H9 (cell line): Measurements from ENCODE around the gene KCNE1. TPM values are rescaled to one million over a fixed set of nuclear protein-coding genes. Genes with fewer than 3 reads are reported as not detected.

Experiments used
- DNase-seq: peaks from one replicate; pipeline ENCODE4 v3.0.0-alpha.2; 2017
- H2AFZ ChIP-seq: one replicate; pipeline ENCODE4 v1.6.1; 2013; ENCODE audit warnings: mild to moderate bottlenecking, low read length, control low read depth, moderate library complexity
- H2AK5ac ChIP-seq: 2 replicates; pipeline ENCODE4 v1.6.1; 2013; ENCODE audit warnings: low read length, control low read depth, mixed read lengths; ENCODE audit not compliant: insufficient read length
- H2BK120ac ChIP-seq: one replicate; pipeline ENCODE4 v1.6.1; 2013; ENCODE audit warnings: low read depth, mild to moderate bottlenecking, low read length, control low read depth, inconsistent platforms; ENCODE audit not compliant: poor library complexity, severe bottlenecking
- H2BK12ac ChIP-seq: 2 replicates; pipeline ENCODE4 v1.6.1; 2013; ENCODE audit warnings: low read length, control low read depth, mixed read lengths, low read depth; ENCODE audit not compliant: insufficient read length
- H2BK15ac ChIP-seq: 2 replicates; pipeline ENCODE4 v1.6.1; 2013; ENCODE audit warnings: low read depth, low read length, control low read depth
- H2BK20ac ChIP-seq: one replicate; pipeline ENCODE4 v1.6.1; 2013; ENCODE audit warnings: low read depth, mild to moderate bottlenecking, low read length, control low read depth, inconsistent platforms; ENCODE audit not compliant: poor library complexity, severe bottlenecking
- H2BK5ac ChIP-seq: 2 replicates; pipeline ENCODE4 v1.6.1; 2013; ENCODE audit warnings: low read length, control low read depth, mixed read lengths; ENCODE audit not compliant: insufficient read length
- H3K14ac ChIP-seq: 2 replicates; pipeline ENCODE4 v1.6.1; 2013; ENCODE audit warnings: low read length, control low read depth; ENCODE audit not compliant: insufficient read depth
- H3K18ac ChIP-seq: 2 replicates; pipeline ENCODE4 v1.6.1; 2013; ENCODE audit warnings: low read depth, mild to moderate bottlenecking, mixed read lengths, low read length, control low read depth; ENCODE audit not compliant: insufficient read length
- H3K23ac ChIP-seq: 2 replicates; pipeline ENCODE4 v1.6.1; 2013; ENCODE audit warnings: low read length, control low read depth, mixed read lengths, low read depth; ENCODE audit not compliant: insufficient read length
- H3K23me2 ChIP-seq: 2 replicates; pipeline ENCODE4 v1.6.1; 2013; ENCODE audit warnings: low read depth, mild to moderate bottlenecking, mixed read lengths, low read length, control low read depth; ENCODE audit not compliant: insufficient read length, poor library complexity, severe bottlenecking
- H3K27ac ChIP-seq: 2 replicates; pipeline ENCODE4 v1.5.1; 2013; ENCODE audit warnings: low read length, control low read depth, mixed read lengths, low read depth; ENCODE audit not compliant: insufficient read length
- H3K27me3 ChIP-seq: 2 replicates; pipeline ENCODE4 v1.6.1; 2013; ENCODE audit warnings: low read length, control low read depth, inconsistent platforms; ENCODE audit not compliant: insufficient read depth
- H3K4ac ChIP-seq: 2 replicates; pipeline ENCODE4 v1.6.1; 2013; ENCODE audit warnings: low read depth, mild to moderate bottlenecking, control low read depth, inconsistent platforms, low read length, moderate library complexity
- H3K4me1 ChIP-seq: 2 replicates; pipeline ENCODE4 v1.6.1; 2013; ENCODE audit warnings: low read length, control low read depth, inconsistent platforms; ENCODE audit not compliant: insufficient read depth
- H3K4me2 ChIP-seq: 2 replicates; pipeline ENCODE4 v1.6.1; 2013; ENCODE audit warnings: low read length, control low read depth, mixed read lengths; ENCODE audit not compliant: insufficient read length, insufficient read depth
- H3K56ac ChIP-seq: 2 replicates; pipeline ENCODE4 v1.6.1; 2013; ENCODE audit warnings: low read depth, mild to moderate bottlenecking, mixed read lengths, low read length, control low read depth; ENCODE audit not compliant: insufficient read length
- H3K79me1 ChIP-seq: 2 replicates; pipeline ENCODE4 v1.6.1; 2013; ENCODE audit warnings: low read depth, mild to moderate bottlenecking, moderate library complexity, low read length, control low read depth, inconsistent platforms; ENCODE audit not compliant: insufficient read depth, poor library complexity, severe bottlenecking
- H3K79me2 ChIP-seq: 2 replicates; pipeline ENCODE4 v1.6.1; 2013; ENCODE audit warnings: low read length, control low read depth, inconsistent platforms; ENCODE audit not compliant: insufficient read depth
- H3K9ac ChIP-seq: 2 replicates; pipeline ENCODE4 v1.6.1; 2013; ENCODE audit warnings: low read length, control low read depth, mixed read lengths; ENCODE audit not compliant: insufficient read length; ENCODE audit errors: extremely low read depth
- H3K9me3 ChIP-seq: one replicate; pipeline ENCODE4 v1.6.1; 2013; ENCODE audit warnings: low read depth, low read length, inconsistent platforms; ENCODE audit not compliant: control insufficient read depth
- H3T11ph ChIP-seq: one replicate; pipeline ENCODE4 v1.6.1; 2013; ENCODE audit warnings: mild to moderate bottlenecking, low read length, control low read depth, inconsistent platforms
- H4K20me1 ChIP-seq: one replicate; pipeline ENCODE4 v1.6.1; 2013; ENCODE audit not compliant: control insufficient read depth, insufficient read length, insufficient read depth
- H4K5ac ChIP-seq: 2 replicates; pipeline ENCODE4 v1.6.1; 2013; ENCODE audit warnings: low read depth, mild to moderate bottlenecking, mixed read lengths, low read length, control low read depth; ENCODE audit not compliant: insufficient read length
- H4K8ac ChIP-seq: replicated peaks from 2 replicates; pipeline ENCODE4 v1.6.1; 2013; ENCODE audit warnings: low read length, control low read depth, mixed read lengths, low read depth; ENCODE audit not compliant: insufficient read length
- H4K91ac ChIP-seq: 2 replicates; pipeline ENCODE4 v1.6.1; 2013; ENCODE audit warnings: low read depth, mild to moderate bottlenecking, moderate library complexity, mixed read lengths, low read length, control low read depth; ENCODE audit not compliant: insufficient read length
- H3K27ac Mint-ChIP-seq, 3 experiments: 2 replicates in 2 of 3; 3 replicates in 1 of 3; pipeline ENCODE4 v1.8.0; 2020 to 2021; ENCODE audit warnings: mixed read lengths in 3 of 3, mild to moderate bottlenecking in 1 of 3, moderate library complexity in 1 of 3
- H3K27me3 Mint-ChIP-seq: 2 replicates; pipeline ENCODE4 v1.8.0; 2021; ENCODE audit warnings: low read depth, mild to moderate bottlenecking, moderate library complexity, mixed read lengths
- H3K36me3 Mint-ChIP-seq, 3 experiments: 2 replicates in 2 of 3; 3 replicates in 1 of 3; pipeline ENCODE4 v1.8.0; 2020 to 2021; ENCODE audit warnings: low read depth in 3 of 3, mixed read lengths in 3 of 3; ENCODE audit not compliant: insufficient read depth in 1 of 3
- H3K4me1 Mint-ChIP-seq, 2 experiments: 2 replicates each; pipeline ENCODE4 v1.8.0; 2020; ENCODE audit warnings: mixed read lengths in 2 of 2
- H3K4me3 Mint-ChIP-seq, 2 experiments: 2 replicates in 1 of 2; 3 replicates in 1 of 2; pipeline ENCODE4 v1.8.0; 2020 to 2021; ENCODE audit warnings: mild to moderate bottlenecking in 2 of 2, mixed read lengths in 2 of 2, moderate library complexity in 1 of 2
- H3K9me3 Mint-ChIP-seq, 2 experiments: 2 replicates in 1 of 2; 3 replicates in 1 of 2; pipeline ENCODE4 v1.8.0; 2020; ENCODE audit warnings: mild to moderate bottlenecking in 2 of 2, mixed read lengths in 2 of 2, moderate library complexity in 1 of 2
- WGBS: extraction: QIAGEN DNeasy Blood & Tissue Kit; methylation state at CpG from one replicate; pipeline ENCODE4 v1.1.7; 2013; ENCODE audit warnings: missing lambda C conversion rate, low lambda C conversion rate, mixed read lengths; ENCODE audit not compliant: insufficient read length; ENCODE audit errors: extremely low coverage; 5-methylcytosine and 5-hydroxymethylcytosine counted together
- total RNA-seq: library from RNA; stranded (reverse); gene quantifications from 2 replicates; pipeline ENCODE4 v1.2.1, GENCODE V29; 2021
- TF ChIP-seq, protein P1 (sequence below): fragments of 200-600 bp; sonication (generic); conservative IDR thresholded peaks from 3 replicates; pipeline ENCODE4 v1.8.0; 2021; ENCODE audit warnings: antibody characterized with exemption, mild to moderate bottlenecking

Gene KCNE1
- total RNA-seq, 1 experiment from 2014 or later: 0.28 TPM

DNA sequence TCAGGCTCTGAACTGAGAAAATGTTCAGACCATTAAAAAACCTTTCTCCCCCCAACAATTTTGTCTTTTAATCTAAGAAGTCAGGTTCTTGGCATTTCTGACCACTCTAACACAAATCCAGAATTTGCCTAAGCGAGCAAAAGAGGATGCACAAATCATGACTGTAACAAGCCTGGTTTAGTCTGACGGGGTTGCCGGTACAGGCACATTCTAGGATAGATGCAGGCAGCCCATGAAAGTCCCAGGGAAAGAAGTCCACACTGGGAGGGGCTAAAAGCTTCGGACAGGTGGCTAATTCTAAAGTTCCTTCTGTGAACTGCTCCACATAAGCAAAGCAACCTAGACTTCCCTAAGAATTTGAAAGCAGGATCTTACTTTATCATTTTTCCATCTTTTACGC lies 48.0 kb upstream of the KCNE1 start:
- H3K23ac ChIP-seq: no peak overlapping the region
- no peaks in the 10 kb centered on the region for H3K23me2 ChIP-seq
- H3K14ac ChIP-seq: no peak overlapping the region
- H3K4me1 ChIP-seq: no peaks in the 10 kb centered on the region
- Mint-ChIP-seq H3K27ac (no peak overlapping the region), H3K4me3 (no peak overlapping the region), H3K9me3 (peaks cover 5 to 7% of the 10 kb centered on the region in 2 experiments), H3K36me3 (peaks cover 2 to 4% (median 3%) of the 10 kb centered on the region in 3 experiments; a peak in 5 of 7 replicates), H3K4me1 (peaks cover 5 to 8% of the 10 kb centered on the region in 2 experiments; a peak in 3 of 4 replicates), H3K27me3 (no peaks in the 10 kb centered on the region; the same call in 1 of the 2 replicates)
- no CpG with 5 or more reads among the region's 5 CpGs for WGBS
- H3K9ac ChIP-seq: no peak overlapping the region
- H3K79me2 ChIP-seq: no peaks in the 10 kb centered on the region
- no peak overlapping the region for H2BK20ac ChIP-seq
- H2BK120ac ChIP-seq: no peak overlapping the region
- no peak overlapping the region for H4K8ac ChIP-seq
- H2BK12ac ChIP-seq: no peak overlapping the region
- H3K27ac ChIP-seq: no peak overlapping the region
- H2AFZ ChIP-seq: no peak overlapping the region
- no peak overlapping the region for H2AK5ac ChIP-seq
- H2BK15ac ChIP-seq: no peak overlapping the region
- DNase-seq: no peak
- H3K27me3 ChIP-seq: no peaks in the 10 kb centered on the region; the same call in 1 of the 2 replicates
- no peak overlapping the region for H4K5ac ChIP-seq
- no peak overlapping the region for H4K91ac ChIP-seq
- H3K9me3 ChIP-seq: no peaks in the 10 kb centered on the region
- H4K20me1 ChIP-seq: no peaks in the 10 kb centered on the region
- H3K4ac ChIP-seq: no peak overlapping the region
- TF ChIP-seq, protein P1, sequence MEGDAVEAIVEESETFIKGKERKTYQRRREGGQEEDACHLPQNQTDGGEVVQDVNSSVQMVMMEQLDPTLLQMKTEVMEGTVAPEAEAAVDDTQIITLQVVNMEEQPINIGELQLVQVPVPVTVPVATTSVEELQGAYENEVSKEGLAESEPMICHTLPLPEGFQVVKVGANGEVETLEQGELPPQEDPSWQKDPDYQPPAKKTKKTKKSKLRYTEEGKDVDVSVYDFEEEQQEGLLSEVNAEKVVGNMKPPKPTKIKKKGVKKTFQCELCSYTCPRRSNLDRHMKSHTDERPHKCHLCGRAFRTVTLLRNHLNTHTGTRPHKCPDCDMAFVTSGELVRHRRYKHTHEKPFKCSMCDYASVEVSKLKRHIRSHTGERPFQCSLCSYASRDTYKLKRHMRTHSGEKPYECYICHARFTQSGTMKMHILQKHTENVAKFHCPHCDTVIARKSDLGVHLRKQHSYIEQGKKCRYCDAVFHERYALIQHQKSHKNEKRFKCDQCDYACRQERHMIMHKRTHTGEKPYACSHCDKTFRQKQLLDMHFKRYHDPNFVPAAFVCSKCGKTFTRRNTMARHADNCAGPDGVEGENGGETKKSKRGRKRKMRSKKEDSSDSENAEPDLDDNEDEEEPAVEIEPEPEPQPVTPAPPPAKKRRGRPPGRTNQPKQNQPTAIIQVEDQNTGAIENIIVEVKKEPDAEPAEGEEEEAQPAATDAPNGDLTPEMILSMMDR: no peak
- H3T11ph ChIP-seq: no peak overlapping the region
- H3K18ac ChIP-seq: no peak overlapping the region
- no peak overlapping the region for H3K56ac ChIP-seq
- no peak overlapping the region for H2BK5ac ChIP-seq
- H3K79me1 ChIP-seq: no peaks in the 10 kb centered on the region
- H3K4me2 ChIP-seq: no peak overlapping the region
